ENCODE results near the gene C1RL. TPM values are rescaled to one million over a fixed set of nuclear protein-coding genes. Genes with fewer than 3 reads are reported as not detected.

C1RL gene
- total and polyA plus RNA-seq, 2 of the 4 experiments (the other 2 are of a cell fraction): 9.1 to 12.3 TPM

GRCh38 chr12:7054925-7055324, 54.1 kb downstream of the C1RL start:
- DNase-seq: no peak
- H3K56ac ChIP-seq (ENCODE audit: extremely low read depth, insufficient read depth, low read length): no peak overlapping the region
- H3K9me1 ChIP-seq (ENCODE audit: insufficient read depth, low read length): no peaks in the 10 kb centered on the region
- no peak overlapping the region for H2AK5ac ChIP-seq (ENCODE audit: low read depth, low read length)
- intact Hi-C loops (cut with micrococcal nuclease): no loop called here
- H2BK120ac ChIP-seq (ENCODE audit: low read depth, low read length): no peak overlapping the region
- H3K27me3 ChIP-seq (ENCODE audit: control insufficient read depth, insufficient read depth, low read length): peaks cover 18% of the 10 kb centered on the region
- no TSS peak for BruUV-seq (replicated peaks)
- no peak overlapping the region for H3K27ac ChIP-seq (ENCODE audit: insufficient read depth, low read length)
- H3K4me1 ChIP-seq (ENCODE audit: control insufficient read depth, insufficient read depth, low read length): no peaks in the 10 kb centered on the region; the same call in 1 of the 2 replicates
- no peak overlapping the region for H3K18ac ChIP-seq (ENCODE audit: low read depth, low read length)
- in situ Hi-C loops (cut with MboI; ENCODE audit: low sequenced_read_pairs): loop anchor here (25.0 kb wide), 1 partner anchor 582 kb away; no protein-coding TSS in a partner anchor
- no CpG with 5 or more reads among the region's 4 CpGs for WGBS, 2 experiments (ENCODE audit: extremely low coverage in 2 of 2, insufficient read length in 1 of 2)
- ChIA-PET CTCF (no interaction called here), POLR2A (ENCODE audit: unreplicated experiment) (no interaction called here)
- no peak overlapping the region for H4K5ac ChIP-seq (ENCODE audit: low read depth, low read length)
- H4K91ac ChIP-seq (ENCODE audit: insufficient read depth, low read depth, low read length): no peak overlapping the region
- no peak overlapping the region for H2BK5ac ChIP-seq (ENCODE audit: low read depth, low read length, poor library complexity, severe bottlenecking)
- H4K8ac ChIP-seq (ENCODE audit: low read depth in 2 of 2, low read length in 2 of 2): no peak overlapping the region
- no peaks in the 10 kb centered on the region for H3K9me3 ChIP-seq (ENCODE audit: control insufficient read depth, insufficient read depth, low read length)
- dilution Hi-C loops (cut with HindIII; ENCODE audit: low sequenced_read_pairs, unreplicated experiment): no loop called here
- no peak overlapping the region for H2AFZ ChIP-seq (replicated peaks; ENCODE audit: low read length, poor library complexity)
- no peak overlapping the region for H2BK20ac ChIP-seq (ENCODE audit: low read depth, low read length)
- no peak overlapping the region for H3K9ac ChIP-seq (ENCODE audit: low read depth, low read length)
- TF ChIP-seq MXI1 (IDR thresholded peaks at IDR 0.05; ENCODE audit: borderline replicate concordance, low read depth, low read length) (no peak), ELK1 (IDR thresholded peaks at IDR 0.05; ENCODE audit: borderline replicate concordance, low read depth, low read length) (no peak), SMC3 (IDR thresholded peaks at IDR 0.05; ENCODE audit: low read depth, low read length) (no peak), FOS (IDR thresholded peaks at IDR 0.05; ENCODE audit: low read depth, low read length) (no peak), MAZ (IDR thresholded peaks at IDR 0.05; ENCODE audit: borderline replicate concordance, low read depth, low read length) (no peak), CTCF (conservative IDR thresholded peaks at IDR 0.05; ENCODE audit: low read depth, low read length) (no peak), RAD21 (IDR thresholded peaks at IDR 0.05; ENCODE audit: low read length) (no peak), MAFK (IDR thresholded peaks at IDR 0.05; ENCODE audit: low read depth, low read length) (no peak), USF2 (IDR thresholded peaks at IDR 0.05; ENCODE audit: low read depth, low read length) (no peak), RFX5 (IDR thresholded peaks at IDR 0.05; ENCODE audit: low read depth, low read length) (no peak), CHD1 (IDR thresholded peaks at IDR 0.05; ENCODE audit: low read depth, low read length) (no peak), NFE2L2 (IDR thresholded peaks at IDR 0.05; ENCODE audit: low read depth, low read length) (no peak), RCOR1 (IDR thresholded peaks at IDR 0.05; ENCODE audit: insufficient replicate concordance, low read length) (no peak), CEBPB (IDR thresholded peaks at IDR 0.05; ENCODE audit: low read depth, low read length) (no peak), POLR2A (IDR thresholded peaks at IDR 0.05; ENCODE audit: low read depth, low read length) (no peak), BHLHE40 (IDR thresholded peaks at IDR 0.05; ENCODE audit: low read depth, low read length) (no peak)
- H3K36me3 ChIP-seq (ENCODE audit: control insufficient read depth, insufficient read depth, low read length): no peaks in the 10 kb centered on the region
- ATAC-seq (ENCODE audit: low read depth): no peak
- H3K4me3 ChIP-seq (ENCODE audit: insufficient read depth, low read depth, low read length): no peak overlapping the region
- no peak overlapping the region for H2BK15ac ChIP-seq (ENCODE audit: low read depth, low read length)
- no peak overlapping the region for H3K23ac ChIP-seq (ENCODE audit: low read depth, low read length)
- H3K4ac ChIP-seq (ENCODE audit: low read depth, low read length): no peak overlapping the region
- H3K4me2 ChIP-seq (ENCODE audit: low read depth, low read length): no peak overlapping the region
- no peaks in the 10 kb centered on the region for H4K20me1 ChIP-seq (ENCODE audit: insufficient read depth, low read length)
- no peaks in the 10 kb centered on the region for H3K79me1 ChIP-seq (ENCODE audit: low read depth in 1 of 2, low read length in 2 of 2)
- no peak overlapping the region for H2AK9ac ChIP-seq (replicated peaks; ENCODE audit: low read depth, low read length, poor library complexity)
- no peak overlapping the region for H3K14ac ChIP-seq (replicated peaks; ENCODE audit: low read depth, low read length)

Data from IMR-90 (cell line).